SK-N-SH (cell line): ENCODE data around the gene CLCN6. TPM values are rescaled to one million over a fixed set of nuclear protein-coding genes. Genes with fewer than 3 reads are reported as not detected.

Experiments used
- CTCF ChIA-PET: fragments of 300-600, 350-600 bp; formaldehyde crosslinking; extraction: SDS; loops from one replicate; lab custom pipeline; 2021; lab: Yijun Ruan, JAX
- POLR2A ChIA-PET: fragments of 350-600 bp; sonication (Branson Sonifier 250); formaldehyde crosslinking; extraction: SDS; loops from one replicate; lab custom pipeline; 2020; ENCODE audit warnings: antibody characterized with exemption, inconsistent platforms; lab: Yijun Ruan, JAX
- DNase-seq: peaks from one replicate; pipeline ENCODE4 v3.0.0; 2012
- H2AFZ ChIP-seq: fragments of 200-600 bp; sonication (generic); 2 replicates; pipeline ENCODE4 v1.8.1; 2016; ENCODE audit warnings: antibody characterized with exemption, mild to moderate bottlenecking, low read depth
- H3F3A ChIP-seq: fragments of 200-600 bp; sonication (generic); replicated peaks from 2 replicates; pipeline ENCODE3; 2016; ENCODE audit warnings: antibody characterized with exemption, mild to moderate bottlenecking; ENCODE audit not compliant: insufficient read depth
- H3K27ac ChIP-seq, 2 experiments: fragments of 200-500 bp in 1 of 2; fragments of 200-600 bp in 1 of 2; sonication (Bioruptor generic) in 1 of 2; sonication (generic), shearing (Covaris generic) in 1 of 2; 2 replicates each; pipeline versions ENCODE4 v1.5.1 to v1.6.1; 2014 to 2016; ENCODE audit warnings: low read depth in 2 of 2, inconsistent platforms in 1 of 2, low read length in 1 of 2, mild to moderate bottlenecking in 1 of 2, mixed read lengths in 1 of 2
- H3K27me3 ChIP-seq: fragments of 200-600 bp; sonication (generic), shearing (Covaris generic); 2 replicates; pipeline ENCODE4 v1.6.1; 2016; ENCODE audit warnings: mixed run types; ENCODE audit not compliant: insufficient read depth
- H3K36me3 ChIP-seq, 2 experiments: fragments of 200-500 bp in 1 of 2; fragments of 200-600 bp in 1 of 2; sonication (Bioruptor generic) in 1 of 2; sonication (generic) in 1 of 2; replicated peaks in 1 of 2; 2 replicates each; pipeline versions ENCODE3 to v1.5.1; 2014 to 2016; ENCODE audit warnings: low read length in 1 of 2, mild to moderate bottlenecking in 1 of 2; ENCODE audit not compliant: insufficient read depth in 2 of 2, control insufficient read depth in 1 of 2
- H3K4me1 ChIP-seq, 2 experiments: fragments of 200-500 bp in 1 of 2; fragments of 200-600 bp in 1 of 2; sonication (Bioruptor generic) in 1 of 2; sonication (generic), shearing (Covaris generic) in 1 of 2; 2 replicates each; pipeline versions ENCODE4 v1.5.1 to v1.6.1; 2014 to 2016; ENCODE audit warnings: low read depth in 1 of 2, low read length in 1 of 2, mixed run types in 1 of 2; ENCODE audit not compliant: insufficient read depth in 2 of 2, control insufficient read depth in 1 of 2
- H3K4me2 ChIP-seq: fragments of 200-600 bp; sonication (generic), shearing (Covaris generic); 2 replicates; pipeline ENCODE4 v1.6.1; 2017; ENCODE audit warnings: mixed run types
- H3K4me3 ChIP-seq, 2 experiments: fragments of 200-500 bp in 1 of 2; fragments of 200-600 bp in 1 of 2; sonication (Bioruptor generic) in 1 of 2; sonication (generic), shearing (Covaris generic) in 1 of 2; 2 replicates each; pipeline versions ENCODE4 v1.5.1 to v1.8.1; 2014 to 2016; ENCODE audit warnings: low read depth in 2 of 2, inconsistent platforms in 1 of 2, low read length in 1 of 2, mild to moderate bottlenecking in 1 of 2, mixed read lengths in 1 of 2, moderate library complexity in 1 of 2
- H3K79me2 ChIP-seq: fragments of 200-600 bp; sonication (generic); 2 replicates; pipeline ENCODE4 v1.8.1; 2017; ENCODE audit warnings: mild to moderate bottlenecking; ENCODE audit not compliant: insufficient read depth
- H3K9ac ChIP-seq: fragments of 200-600 bp; sonication (generic); 2 replicates; pipeline ENCODE4 v1.6.1; 2017; ENCODE audit warnings: mixed run types
- H3K9me2 ChIP-seq: fragments of 200-600 bp; sonication (generic); 2 replicates; pipeline ENCODE4 v1.6.1; 2017; ENCODE audit warnings: mixed run types
- H3K9me3 ChIP-seq: fragments of 200-600 bp; sonication (generic); 2 replicates; pipeline ENCODE4 v1.6.1; 2017; ENCODE audit warnings: mixed run types, mild to moderate bottlenecking, moderate library complexity
- H4K20me1 ChIP-seq: fragments of 200-600 bp; sonication (generic); 2 replicates; pipeline ENCODE4 v1.6.1; 2017; ENCODE audit warnings: mild to moderate bottlenecking, mixed run types; ENCODE audit not compliant: insufficient read depth
- EP300 ChIP-seq, 2 experiments: IDR thresholded peaks; 2 replicates each; pipeline versions ENCODE4 v1.4.0 to v1.6.1; 2012; ENCODE audit warnings: borderline replicate concordance in 1 of 2, low read depth in 1 of 2, low read length in 1 of 2
- IRF3 ChIP-seq: fragments of 150-350 bp; IDR thresholded peaks from 2 replicates; pipeline ENCODE4 v1.6.1; 2016; ENCODE audit warnings: mild to moderate bottlenecking, low read depth, low read length
- RCOR1 ChIP-seq: fragments of 150-350 bp; IDR thresholded peaks from 2 replicates; pipeline ENCODE4 v1.6.1; 2017; ENCODE audit warnings: antibody characterized with exemption, low read length
- SMC3 ChIP-seq: IDR thresholded peaks from 2 replicates; pipeline ENCODE4 v1.6.1; 2012; ENCODE audit warnings: low read depth, low read length, improper control_type of control experiment
- TEAD4 ChIP-seq: IDR thresholded peaks from 2 replicates; pipeline ENCODE4 v1.4.0; 2012; ENCODE audit warnings: mild to moderate bottlenecking, borderline replicate concordance; ENCODE audit not compliant: insufficient read depth
- WGBS: methylation state at CpG from one replicate; pipeline ENCODE4 v1.1.6; 2017; ENCODE audit warnings: low lambda C conversion rate; 5-methylcytosine and 5-hydroxymethylcytosine counted together
- polyA plus RNA-seq, 3 experiments: library from polyadenylated mRNA; depleted of rRNA; stranded (reverse); fragments of >200 nt; gene quantifications; 2 replicates each; pipeline ENCODE4 v1.2.3, GENCODE V29; 2012
- small RNA-seq, 7 experiments: library from RNA; depleted of rRNA; stranded (forward); fragments of <200 nt; gene quantifications; one replicate each; pipeline ENCODE3, GENCODE V24; 2012

The CLCN6 gene
- polyA plus RNA-seq, 1 of the 3 experiments (the other 2 are of a cell fraction) = 7.4 TPM

- 44% methylated on average over 6 of the region's 6 CpGs for WGBS
- no peak overlapping the region for H3K4me3 ChIP-seq
- no peaks in the 10 kb centered on the region for H3F3A ChIP-seq
- no peak overlapping the region for H3K4me2 ChIP-seq
- no peak overlapping the region for H2AFZ ChIP-seq
- TF ChIP-seq RCOR1 = no peak
- TF ChIP-seq IRF3 = no peak
- TF ChIP-seq SMC3 = no peak
- TF ChIP-seq TEAD4 = no peak
- no peak for TF ChIP-seq EP300 (IDR thresholded peaks at IDR 0.05; ENCODE audit: borderline replicate concordance in 1 of 2, low read depth in 1 of 2, low read length in 1 of 2)
- H4K20me1 ChIP-seq = no peaks in the 10 kb centered on the region
- CTCF ChIA-PET = interaction anchor here (0.7 to 14.8 kb wide), 10 partner anchors 10 to 49 kb away, joined by 3 to 316 read pairs (median 4); partner anchors contain the start of genes NPPA and NPPB
- DNase-seq = no peak
- no peak overlapping the region for H3K9ac ChIP-seq
- no peaks in the 10 kb centered on the region for H3K79me2 ChIP-seq
- H3K9me3 ChIP-seq = no peaks in the 10 kb centered on the region
- POLR2A ChIA-PET = interaction anchor here (0.6 to 2.0 kb wide), 4 partner anchors 16 to 50 kb away, joined by 3 to 7 read pairs (median 3); no protein-coding TSS in a partner anchor
- H3K36me3 ChIP-seq = no peaks in the 10 kb centered on the region
- peaks cover 0 to 8% of the 10 kb centered on the region in 2 experiments; a peak in 1 of 4 replicates for H3K4me1 ChIP-seq
- no peak overlapping the region for H3K27ac ChIP-seq
- no peaks in the 10 kb centered on the region for H3K9me2 ChIP-seq
- 0 out of 2 replicates have a peak, but pooled peaks cover 6% of the 10 kb centered on the region for H3K27me3 ChIP-seq
Measured at GRCh38 chr1:11891433-11892186, 85.6 kb downstream of the CLCN6 start.

Small RNAs within 50 kb of the gene (small RNA-seq; reads per million reads assigned to genes)
- gene RF02156 = 0 reads per million in 7 experiments
- gene RF02157 = 0 reads per million in 7 experiments
- 0 reads per million in 7 experiments for gene RF02158

Other genes starting within 250 kb of the CLCN6 start
- gene FBXO2, start 151.8 kb upstream of the CLCN6 start, polyA plus RNA-seq (2012; rRNA removed) = 17.0 and 21.7 TPM in 2 replicates
- 42.8 and 52.2 TPM in 2 replicates for gene FBXO44, start 151.3 kb upstream of the CLCN6 start, polyA plus RNA-seq (2012; rRNA removed)
- 7.3 and 8.1 TPM in 2 replicates for gene FBXO6, start 142.0 kb upstream of the CLCN6 start, polyA plus RNA-seq (2012; rRNA removed)
- gene MAD2L2, start 125.0 kb upstream of the CLCN6 start, polyA plus RNA-seq (2012; rRNA removed) = 70.0 and 94.0 TPM in 2 replicates
- gene DRAXIN, start 114.5 kb upstream of the CLCN6 start, polyA plus RNA-seq (2012; rRNA removed) = 0.57 and 0.97 TPM in 2 replicates
- gene AGTRAP, start 70.1 kb upstream of the CLCN6 start, polyA plus RNA-seq (2012; rRNA removed) = 45.1 and 66.2 TPM in 2 replicates
- 0.10 TPM in 1 of 2 replicates, not detected in the other for gene C1orf167, start 44.0 kb upstream of the CLCN6 start, polyA plus RNA-seq (2012; rRNA removed)
- 5.3 and 7.6 TPM in 2 replicates for gene MTHFR, start 227 bp upstream of the CLCN6 start, polyA plus RNA-seq (2012; rRNA removed)
- not detected in 2 replicates for gene NPPA, start 41.6 kb downstream of the CLCN6 start, polyA plus RNA-seq (2012; rRNA removed)
- 0.55 and 0.85 TPM in 2 replicates for gene NPPB, start 52.8 kb downstream of the CLCN6 start, polyA plus RNA-seq (2012; rRNA removed)
- gene KIAA2013, start 120.2 kb downstream of the CLCN6 start, polyA plus RNA-seq (2012; rRNA removed) = 66.1 and 67.9 TPM in 2 replicates
- 204 and 257 TPM in 2 replicates for gene PLOD1, start 128.5 kb downstream of the CLCN6 start, polyA plus RNA-seq (2012; rRNA removed)
- 43.2 and 46.1 TPM in 2 replicates for gene MFN2, start 174.3 kb downstream of the CLCN6 start, polyA plus RNA-seq (2012; rRNA removed)
- gene MIIP, start 213.3 kb downstream of the CLCN6 start, polyA plus RNA-seq (2012; rRNA removed) = 24.0 and 25.6 TPM in 2 replicates